HG03175 (cell line): Measurements from ENCODE around the gene KANTR.
"Not testable (repeated sequence)": the region's sequence is repeated elsewhere in the genome, so short reads cannot be mapped to it uniquely, and the experiment has no call there.

Source experiments
- ATAC-seq: cut with Tn5 transposase; IDR thresholded peaks from one replicate; pipeline ENCODE4 v1.9.1; 2021; ENCODE audit warnings: mild to moderate bottlenecking, moderate library complexity; ENCODE audit not compliant: unreplicated experiment

The KANTR gene

DNA sequence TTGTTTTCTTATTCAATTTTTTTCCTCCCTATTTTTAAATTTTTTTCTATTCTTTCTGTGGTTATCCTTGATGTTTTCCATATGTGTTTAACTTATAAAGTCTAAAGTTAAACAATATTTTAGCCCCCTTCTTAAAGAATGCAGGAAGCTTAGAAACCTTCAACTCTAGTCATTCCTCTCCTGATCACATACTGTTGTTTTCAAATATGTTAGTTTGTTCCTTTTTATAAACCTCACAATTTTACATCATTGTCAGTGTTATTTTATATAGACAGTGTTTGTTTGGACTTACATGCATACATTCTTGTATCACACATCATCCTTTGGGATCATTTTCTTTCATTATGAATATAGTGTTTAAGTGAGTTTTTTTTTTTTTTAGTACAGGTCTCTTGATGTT is 31.6 kb downstream of the KANTR start:
- ATAC-seq: no peak

DNA sequence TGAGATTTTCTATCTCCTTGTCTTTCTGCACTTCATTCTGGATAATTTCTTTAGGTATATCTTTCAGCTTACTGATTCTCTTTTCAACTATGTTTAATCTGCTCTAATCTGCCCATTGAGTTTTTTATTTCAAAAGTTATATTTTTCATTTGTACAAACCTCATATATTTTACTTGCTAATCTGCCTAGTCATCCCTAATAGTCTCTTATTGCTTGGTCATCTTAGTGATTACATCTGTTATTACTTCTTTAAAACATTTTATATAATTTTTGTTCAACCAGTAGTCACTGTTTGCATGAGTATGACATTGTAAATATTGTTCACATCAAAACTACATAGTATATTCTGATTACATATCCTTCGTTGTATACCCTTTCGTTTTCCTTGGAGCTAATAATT is 32.4 kb downstream of the KANTR start:
- no peak for ATAC-seq

DNA sequence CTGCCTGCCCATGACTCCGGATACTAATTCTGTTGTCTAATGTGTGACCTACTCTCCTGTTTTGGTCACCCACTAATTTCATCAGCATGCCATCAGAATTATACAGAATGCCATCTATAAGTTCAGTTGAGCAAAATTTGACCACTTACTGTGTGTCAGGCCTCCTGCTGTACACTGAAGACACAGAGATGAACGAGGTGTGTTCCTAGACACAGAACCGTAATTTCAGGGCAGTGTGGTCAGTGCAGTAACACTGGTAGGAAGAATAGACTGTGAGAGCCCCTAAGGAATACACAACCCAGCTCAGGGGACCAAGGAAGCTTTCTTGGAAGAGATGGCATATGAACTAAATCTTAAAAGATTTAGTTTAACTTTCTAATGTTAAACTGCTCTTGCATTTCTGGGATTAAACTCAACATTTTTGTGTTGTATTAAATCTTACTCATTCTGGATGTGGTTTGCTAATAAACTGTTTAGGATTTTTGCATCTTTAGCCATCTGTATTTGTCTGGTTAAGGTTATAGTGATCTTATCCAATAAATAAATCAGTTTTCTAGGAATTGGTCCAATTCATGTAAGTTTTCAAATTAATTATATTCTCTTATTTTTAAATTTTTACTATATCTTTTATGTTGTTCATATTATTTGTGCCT is 34.3 kb downstream of the KANTR start:
- ATAC-seq: no peak

DNA sequence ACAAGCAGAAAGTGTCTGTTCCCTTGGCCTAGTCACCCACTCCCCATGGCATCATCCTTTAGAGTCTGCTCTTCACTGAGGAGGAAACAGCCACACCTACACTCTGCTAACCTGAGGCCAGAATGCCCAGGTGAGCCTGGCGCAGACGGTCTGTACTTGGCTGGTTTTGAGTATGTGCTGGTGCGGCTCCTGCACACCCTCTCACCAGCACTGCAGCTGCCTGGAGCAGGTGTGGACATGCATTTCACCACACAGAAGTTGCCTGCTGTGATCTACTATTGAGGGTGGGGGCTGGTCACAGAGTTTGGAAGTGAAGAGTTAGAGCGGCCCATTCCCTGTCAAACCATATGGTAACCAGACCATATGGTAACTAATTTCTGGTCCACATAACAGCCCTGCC is 39.5 kb downstream of the KANTR start:
- no peak for ATAC-seq

DNA sequence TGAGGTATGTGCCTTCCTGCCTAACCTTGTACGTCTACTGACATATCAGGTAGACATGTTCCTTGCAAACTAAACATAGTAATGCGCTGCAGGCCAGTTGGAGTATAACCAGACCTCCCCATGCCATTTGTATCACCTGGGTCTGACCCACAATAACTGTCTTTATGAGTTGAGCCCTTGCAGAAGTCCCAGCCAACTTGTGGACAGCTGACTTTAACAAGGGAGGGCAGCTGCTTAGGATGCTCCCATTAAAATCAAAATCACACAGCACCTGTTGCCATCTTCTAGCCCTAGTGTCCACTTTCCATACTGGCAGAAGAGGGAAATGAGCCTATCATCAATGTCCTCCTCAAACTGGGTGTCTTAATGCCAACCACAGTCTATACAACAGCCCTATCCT is 41.6 kb downstream of the KANTR start:
- ATAC-seq: no peak

DNA sequence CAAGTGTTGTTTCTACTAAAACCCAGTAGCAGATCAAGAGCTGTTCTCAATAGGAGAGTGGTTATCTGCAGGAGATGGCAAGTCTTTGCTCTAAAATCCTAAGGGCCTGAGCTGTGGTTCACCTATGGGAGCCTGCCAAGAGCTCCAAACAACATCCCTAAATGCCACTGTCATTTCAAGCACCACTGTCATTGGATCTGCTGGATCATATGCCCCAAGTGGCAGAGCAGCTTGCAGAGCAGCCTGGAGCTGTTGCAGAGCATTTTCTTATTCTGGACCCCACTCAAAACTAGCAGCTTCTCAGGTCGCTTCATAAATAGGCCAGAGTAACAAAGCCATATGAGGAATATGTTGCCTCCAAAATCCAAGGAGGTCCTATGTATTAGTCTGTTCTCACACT is 59.6 kb downstream of the KANTR start:
- no peak for ATAC-seq

DNA sequence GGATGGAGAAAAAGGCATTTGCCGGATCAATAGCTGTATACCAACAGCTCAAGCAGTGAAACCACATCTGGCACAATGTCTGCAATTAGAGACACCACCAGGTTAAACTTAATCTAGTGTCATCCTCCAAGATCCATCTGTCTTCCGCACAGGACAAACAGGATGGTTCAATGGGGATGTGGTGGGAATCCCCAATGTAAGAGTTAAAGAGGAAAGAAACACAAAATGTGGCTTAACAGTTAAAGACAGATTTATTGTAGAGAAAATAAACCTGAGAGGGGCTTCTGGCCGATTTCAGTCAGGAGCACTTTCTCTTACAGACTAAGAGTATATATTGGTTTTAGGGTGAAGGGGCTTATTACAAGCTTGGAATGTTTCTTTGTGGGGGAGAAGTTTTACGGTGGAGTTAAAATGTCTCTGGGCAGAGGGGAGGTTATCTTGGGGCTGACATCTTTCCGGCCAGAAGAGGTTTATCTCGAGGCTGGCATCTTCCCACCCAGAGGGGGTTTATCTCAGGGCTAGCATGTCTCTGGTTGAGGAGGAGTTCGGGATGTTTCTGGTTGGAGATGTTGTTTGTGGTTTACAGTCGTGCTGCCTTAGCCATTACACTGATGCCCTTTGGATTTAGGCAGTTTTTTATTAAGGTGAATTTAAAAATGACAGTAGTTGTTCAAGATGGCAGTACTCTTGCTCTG is 61.7 kb downstream of the KANTR start:
- no peak for ATAC-seq

DNA sequence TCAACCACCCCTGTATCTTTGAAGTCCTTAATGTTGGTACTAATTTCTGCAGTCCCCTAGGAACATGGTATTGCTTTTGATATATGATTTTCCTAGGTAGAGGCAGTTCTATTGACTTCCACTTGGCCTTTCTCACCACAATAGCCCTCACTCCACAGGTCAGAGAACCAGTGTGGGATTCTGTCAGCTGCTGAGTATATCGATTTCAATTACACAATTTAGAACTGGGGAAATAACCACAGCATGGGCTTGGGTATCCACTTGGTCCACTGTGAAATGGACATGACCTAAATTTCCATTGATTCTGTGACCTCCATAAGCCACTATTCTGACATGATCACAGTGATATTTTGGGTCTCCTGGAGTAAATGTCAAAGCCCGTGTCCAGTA is 62.3 kb downstream of the KANTR start:
- no peak for ATAC-seq

DNA sequence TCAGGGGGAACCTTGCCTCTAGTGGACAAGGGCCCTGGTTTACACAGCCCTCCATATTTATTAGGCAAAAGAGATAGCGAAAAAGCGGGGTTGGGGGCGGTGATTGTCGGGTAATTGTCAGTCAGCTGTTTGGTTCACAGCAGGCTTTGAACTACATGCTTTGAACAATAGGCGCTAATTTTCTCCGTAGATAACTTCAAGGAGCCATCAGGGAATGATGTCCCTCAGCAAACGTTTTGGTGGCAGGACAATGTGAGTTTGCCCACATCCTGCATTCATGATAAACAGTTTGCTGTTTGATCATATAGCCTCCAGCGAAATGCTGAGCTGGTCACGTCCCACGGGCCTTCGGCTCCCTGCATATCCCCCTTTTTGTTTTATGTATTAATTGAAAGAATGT is 65.2 kb downstream of the KANTR start:
- no peak for ATAC-seq

DNA sequence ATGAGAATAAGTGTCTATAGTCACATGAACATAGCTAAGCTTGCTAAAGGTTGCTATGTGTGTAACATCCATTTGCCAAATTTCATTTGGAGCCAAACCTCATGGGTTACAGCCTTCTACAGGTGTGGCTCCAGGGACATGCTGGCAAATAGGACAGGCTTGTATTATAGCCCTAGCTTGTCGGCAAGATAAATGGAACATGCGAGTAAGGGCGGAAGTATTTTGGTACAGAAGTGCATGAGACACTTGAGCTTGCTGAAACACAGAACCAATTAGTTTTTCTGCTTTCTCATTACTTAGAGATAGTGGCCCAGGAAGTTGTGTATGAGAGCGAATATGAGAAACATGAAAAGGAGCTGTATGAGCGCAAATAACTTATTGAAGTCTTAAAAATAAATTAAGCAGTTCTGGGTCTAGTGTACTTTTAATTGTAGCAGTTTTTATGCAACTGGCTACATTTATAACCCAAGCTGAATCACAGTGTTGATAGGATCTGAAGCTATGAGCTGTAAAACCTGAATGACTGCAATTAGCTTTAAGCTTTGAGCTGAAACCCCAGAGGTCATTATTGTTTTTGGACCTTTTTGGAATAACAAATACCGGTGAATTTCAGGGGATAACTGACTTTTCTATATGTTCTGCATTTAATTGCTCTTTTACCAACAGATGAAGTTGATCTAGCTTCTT is 66.5 kb downstream of the KANTR start:
- ATAC-seq: no peak

DNA sequence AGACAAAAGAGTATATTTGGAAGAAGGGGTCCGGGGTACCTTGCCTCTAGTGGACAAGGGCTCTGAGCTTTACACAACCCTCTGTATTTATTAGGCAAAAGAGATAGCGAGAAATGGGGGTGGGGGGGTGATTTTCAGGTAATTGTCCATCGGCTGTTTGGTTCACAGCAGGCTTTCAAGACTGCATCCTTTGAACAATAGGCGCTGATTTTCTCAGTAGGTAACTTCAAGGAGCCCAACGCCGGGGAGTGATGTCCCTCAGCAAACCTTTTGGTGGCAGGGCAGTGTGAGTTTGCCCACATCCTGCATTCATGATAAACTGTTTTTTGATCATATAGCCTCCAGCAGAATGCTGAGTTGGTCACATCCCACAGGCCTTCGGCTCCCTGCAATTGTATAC is 69.5 kb downstream of the KANTR start:
- no peak for ATAC-seq

DNA sequence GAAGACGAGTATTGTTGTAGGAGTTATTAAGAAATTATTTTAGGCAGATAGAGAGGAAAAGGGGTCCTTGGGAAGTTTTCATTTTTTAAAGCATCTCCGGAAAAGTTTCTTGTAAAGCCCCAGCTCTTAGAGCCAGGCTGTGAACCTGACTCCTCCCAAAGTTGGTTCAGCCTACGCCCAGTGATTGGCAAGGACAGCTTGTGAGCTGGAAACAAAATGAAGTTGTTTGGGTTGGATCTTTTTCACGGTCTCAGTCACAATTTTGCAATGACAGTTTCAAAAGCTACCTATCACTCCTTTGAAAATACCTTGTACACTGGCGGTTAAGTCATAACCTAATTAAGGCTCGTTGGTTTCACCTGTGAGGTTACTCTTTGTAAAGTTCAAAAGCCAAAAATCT is 70.6 kb downstream of the KANTR start:
- ATAC-seq: not testable (repeated sequence)

DNA sequence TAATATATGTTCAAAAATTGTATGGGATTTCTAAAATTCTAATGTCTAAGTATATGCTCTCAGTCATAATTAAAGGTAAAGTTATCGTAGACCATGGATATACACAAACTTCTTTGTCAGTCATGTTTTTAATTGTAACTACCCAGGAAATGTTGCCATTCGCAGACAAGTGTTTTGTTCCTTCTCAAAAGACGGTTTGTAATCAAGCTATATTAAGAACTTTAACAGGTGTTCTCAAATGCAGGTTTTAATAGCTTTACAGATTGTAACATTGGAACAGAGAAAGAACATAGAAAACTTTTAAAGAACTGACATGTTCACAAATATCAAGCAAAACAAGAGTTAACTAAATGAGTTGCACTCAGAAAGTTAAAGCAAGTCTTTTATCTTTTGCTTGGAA is 72.2 kb downstream of the KANTR start:
- no peak for ATAC-seq

DNA sequence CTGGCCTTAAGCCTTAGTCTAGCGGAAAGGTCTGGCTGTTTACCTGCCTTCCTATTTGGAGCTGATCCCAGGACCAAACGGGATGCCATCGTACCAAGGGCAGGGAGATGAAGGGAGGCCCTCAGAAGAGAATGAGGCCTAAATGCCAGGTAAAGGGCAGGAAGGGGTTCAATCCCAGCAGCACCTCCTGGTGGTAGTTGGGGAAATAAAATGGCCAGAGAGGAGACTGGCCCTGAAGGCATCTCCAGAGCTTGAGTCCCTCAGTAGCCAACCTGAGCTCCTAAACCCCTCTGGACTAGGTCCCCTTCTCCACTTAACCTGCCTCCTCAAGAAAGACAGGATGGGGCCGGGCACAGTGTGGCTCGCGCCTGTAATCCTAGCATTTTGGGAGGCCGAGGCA is 77.4 kb downstream of the KANTR start:
- no peak for ATAC-seq
